ENCODE measurements around the gene CHRNB2.

DNA sequence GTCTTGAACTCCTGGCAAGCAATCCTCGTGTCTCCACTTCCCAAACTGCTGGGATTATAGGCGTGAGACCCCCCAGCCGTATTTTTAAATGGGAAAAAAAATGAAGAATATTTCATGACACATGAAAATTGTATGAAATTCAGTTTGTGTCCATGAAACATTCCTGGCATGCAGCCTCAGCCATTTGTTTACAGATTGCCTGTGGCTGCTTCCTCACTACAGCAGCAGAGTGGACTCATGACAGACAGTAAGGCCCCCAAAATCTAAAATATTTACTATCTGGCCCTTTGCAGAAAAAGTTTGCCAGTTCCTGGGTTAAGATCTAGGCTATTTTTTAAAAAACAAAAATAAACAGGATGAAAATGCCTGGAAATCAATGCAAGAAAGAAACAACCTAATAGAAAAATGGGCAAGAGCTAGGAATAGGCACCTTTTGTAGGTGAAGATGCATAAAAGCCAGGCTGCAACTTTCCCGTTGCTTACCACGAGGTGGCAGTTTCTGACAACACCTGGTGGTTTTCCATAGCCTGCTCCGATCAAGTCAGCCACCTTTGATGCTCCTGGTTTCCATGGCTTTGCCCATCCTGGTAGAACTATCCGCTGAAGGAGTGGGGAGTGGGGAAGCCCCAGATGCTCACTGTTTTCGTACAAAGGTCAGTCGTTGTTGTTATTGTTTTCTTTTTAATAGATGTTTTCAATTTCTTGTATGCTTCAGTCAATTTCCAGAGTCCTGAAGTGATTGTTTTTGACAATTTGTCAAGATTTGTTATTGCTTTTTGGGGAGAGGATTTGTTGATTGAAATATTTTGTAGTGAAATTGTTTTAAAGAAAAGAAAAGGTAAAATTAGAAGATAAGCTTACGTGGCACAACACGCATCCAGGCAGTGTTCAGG is 33.4 kb upstream of the CHRNB2 start:
- TF ChIP-seq, protein P1, sequence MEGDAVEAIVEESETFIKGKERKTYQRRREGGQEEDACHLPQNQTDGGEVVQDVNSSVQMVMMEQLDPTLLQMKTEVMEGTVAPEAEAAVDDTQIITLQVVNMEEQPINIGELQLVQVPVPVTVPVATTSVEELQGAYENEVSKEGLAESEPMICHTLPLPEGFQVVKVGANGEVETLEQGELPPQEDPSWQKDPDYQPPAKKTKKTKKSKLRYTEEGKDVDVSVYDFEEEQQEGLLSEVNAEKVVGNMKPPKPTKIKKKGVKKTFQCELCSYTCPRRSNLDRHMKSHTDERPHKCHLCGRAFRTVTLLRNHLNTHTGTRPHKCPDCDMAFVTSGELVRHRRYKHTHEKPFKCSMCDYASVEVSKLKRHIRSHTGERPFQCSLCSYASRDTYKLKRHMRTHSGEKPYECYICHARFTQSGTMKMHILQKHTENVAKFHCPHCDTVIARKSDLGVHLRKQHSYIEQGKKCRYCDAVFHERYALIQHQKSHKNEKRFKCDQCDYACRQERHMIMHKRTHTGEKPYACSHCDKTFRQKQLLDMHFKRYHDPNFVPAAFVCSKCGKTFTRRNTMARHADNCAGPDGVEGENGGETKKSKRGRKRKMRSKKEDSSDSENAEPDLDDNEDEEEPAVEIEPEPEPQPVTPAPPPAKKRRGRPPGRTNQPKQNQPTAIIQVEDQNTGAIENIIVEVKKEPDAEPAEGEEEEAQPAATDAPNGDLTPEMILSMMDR (IDR thresholded peaks at IDR 0.05) = peak in 2 of 3 experiments; percentile 11 to 37
- no peak for TF ChIP-seq EP300 (IDR thresholded peaks at IDR 0.05)
- no peak for TF ChIP-seq POLR2A (IDR thresholded peaks at IDR 0.05; ENCODE audit: low read depth)

All from esophagus muscularis mucosa (tissue), 4 donors.